Stimulated activated CD4-positive, alpha-beta T cell treated with anti-CD3 and anti-CD28 coated beads, TNF-alpha, amount 100 ng/mL, for 4 hours (primary cell): ENCODE measurements around the gene PWWP2B.
"Not testable (repeated sequence)": the region's sequence is repeated elsewhere in the genome, so short reads cannot be mapped to it uniquely, and the experiment has no call there.

Experiments
- DNase-seq, 3 experiments: peaks; one replicate each; pipeline ENCODE4 v3.0.0-alpha.2; 2020; ENCODE audit warnings: low read depth in 3 of 3

PWWP2B gene

DNA sequence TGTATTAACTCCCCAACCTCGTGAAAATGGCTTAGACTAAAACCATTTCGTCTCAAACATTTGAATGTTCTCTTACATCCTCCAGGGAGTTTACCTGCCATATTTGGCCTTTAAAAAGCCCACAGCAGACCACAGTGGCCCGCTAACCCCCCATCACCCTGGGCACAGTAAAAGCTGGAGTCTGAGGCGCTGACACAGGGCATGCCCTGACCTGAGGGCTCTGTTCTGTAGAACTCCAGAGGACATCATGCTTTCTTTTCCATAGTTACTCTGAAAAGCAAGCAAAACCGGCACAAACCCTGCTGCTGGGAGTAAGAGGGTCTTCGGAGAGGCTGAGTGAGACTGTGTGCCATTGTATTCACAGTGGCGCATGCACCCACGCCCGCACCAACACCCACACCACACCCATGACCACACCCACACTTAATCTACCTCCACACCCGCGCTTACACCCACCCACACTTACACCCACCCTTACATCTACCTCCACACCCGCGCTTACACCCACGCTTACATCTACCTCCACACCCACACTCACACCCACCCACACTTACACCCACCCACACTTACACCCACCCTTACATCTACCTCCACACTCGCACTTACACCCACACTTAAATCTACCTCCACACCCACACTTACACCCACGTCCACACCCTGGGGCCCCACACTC lies 32.9 kb upstream of the PWWP2B start:
- peak in 2 of 3 experiments; percentile 18 to 29 for DNase-seq

DNA sequence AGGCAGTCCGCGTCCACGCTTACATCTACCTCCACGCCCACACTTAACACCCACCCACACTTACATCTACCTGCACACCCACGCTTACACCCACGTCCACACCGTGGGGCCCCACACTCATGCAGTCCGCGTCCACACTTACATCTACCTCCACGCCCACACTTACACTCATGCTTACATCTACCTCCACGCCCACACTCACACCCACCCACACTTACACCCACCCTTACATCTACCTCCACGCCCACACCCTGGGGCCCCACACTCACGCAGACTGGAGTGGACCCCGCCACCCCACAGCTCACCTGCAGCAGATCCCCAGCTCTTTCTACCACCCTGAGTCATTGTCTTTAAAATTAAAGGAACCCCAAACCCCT lies 32.4 kb upstream of the PWWP2B start:
- DNase-seq: peak; percentile 30 to 59 (median 42)

DNA sequence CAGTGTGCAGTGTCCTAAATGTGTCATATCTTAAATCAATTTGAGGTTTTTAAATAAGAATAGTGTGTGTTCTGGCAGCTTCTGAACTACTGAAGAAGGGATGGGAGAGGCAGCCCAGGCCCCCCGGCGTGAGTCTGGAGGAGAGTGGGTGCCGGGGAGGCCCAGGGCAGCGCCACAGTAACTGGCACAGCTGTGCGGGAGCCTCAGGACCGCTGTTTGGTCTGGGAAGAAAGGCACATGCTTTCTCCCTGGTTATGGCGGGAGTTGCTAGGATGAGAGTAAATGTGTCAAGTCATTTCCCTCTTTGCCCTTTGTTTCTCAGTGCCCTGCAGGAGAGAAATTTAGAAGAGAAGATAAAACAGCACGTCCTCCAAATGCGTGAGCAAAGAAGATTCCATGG lies 31.9 kb upstream of the PWWP2B start:
- DNase-seq: no peak

DNA sequence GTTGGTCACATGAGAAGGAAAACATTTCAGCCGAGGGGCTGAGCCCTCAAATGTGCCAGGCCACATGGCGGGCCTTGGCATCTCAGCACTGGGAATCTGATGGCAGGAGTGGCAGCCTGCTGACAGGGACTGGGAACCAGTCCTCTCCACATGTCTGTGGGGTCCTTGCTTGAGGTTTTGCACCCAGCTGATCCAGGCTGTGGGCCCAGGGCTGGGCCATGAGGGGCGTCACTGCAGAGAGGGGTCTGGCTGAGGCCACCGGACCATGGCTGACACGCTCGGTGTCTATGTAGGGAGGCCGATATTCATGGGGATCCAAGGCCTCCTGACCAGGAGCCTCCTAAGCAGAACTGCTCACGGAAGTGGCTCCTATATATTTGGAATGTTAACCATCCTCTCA lies 31.0 kb upstream of the PWWP2B start:
- DNase-seq: no peak

DNA sequence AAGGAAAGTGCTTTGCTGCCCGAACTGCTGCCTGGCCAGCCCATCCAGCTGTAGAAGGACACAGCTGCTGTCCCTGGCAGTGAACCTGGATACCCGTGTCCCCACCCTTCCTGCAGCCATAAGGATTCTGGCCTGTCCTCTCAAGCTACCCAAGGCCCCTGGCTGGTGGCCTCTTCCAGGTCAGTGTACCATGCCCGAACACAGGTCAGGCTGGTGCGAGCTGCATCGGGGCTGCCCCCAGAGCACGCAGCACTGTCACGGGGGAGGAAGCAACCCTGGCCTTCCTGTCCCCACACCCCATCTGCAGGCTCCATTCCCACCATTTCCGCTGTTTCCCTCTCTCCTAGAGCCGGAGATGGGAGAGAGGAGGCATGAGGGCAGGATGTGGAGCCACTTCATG lies 30.5 kb upstream of the PWWP2B start:
- no peak for DNase-seq

DNA sequence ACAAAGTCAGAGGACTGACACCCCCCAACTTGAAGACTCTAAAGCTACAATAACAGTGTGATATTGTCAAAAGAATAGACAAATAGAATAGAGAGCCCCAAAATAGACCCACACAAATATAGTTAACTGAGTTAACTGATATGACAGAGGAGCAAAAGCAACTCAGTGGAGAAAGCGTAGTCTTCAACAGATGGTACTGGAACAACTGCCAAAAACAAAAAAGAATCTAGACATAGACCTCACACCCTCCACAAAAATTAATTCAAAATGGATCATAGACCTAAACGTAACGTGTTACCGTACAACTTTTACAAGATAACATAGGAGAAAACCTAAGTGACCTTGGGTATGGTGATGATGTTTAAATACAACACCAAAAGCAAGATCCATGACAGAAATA lies 28.6 kb upstream of the PWWP2B start:
- no peak for DNase-seq

DNA sequence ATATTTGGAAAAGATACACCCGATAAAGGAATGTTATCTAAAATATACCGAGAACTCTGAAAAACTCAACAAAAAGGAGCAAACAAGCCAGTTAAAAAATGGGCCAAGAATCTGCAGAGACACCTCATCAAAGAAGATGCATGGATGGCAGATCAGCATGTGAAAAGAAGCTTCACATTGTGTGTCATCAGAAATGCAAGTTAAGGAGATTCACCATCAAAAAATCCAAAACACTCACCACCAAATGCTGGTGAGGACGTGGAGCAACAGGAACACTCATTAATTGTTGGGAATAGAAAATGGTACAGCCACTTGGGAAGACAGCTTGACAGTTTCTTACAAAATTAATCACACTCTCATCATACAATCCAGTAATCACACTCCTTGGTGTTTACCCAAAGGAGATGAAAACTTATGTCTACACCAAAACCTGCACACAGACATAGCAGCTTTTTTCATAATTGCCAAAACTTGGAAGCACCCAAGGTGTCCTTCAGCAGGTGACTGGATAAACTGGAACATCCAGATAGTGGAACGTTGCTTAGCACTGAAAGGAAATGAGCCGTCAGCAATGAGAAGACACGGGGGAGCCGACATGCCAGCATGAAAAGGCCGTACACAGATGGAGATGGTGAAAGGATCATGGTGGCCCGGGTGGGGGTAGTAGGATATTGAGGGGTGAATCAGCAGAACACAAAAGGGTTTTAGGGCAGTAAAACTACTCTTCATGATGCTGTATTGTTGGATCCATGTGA lies 27.9 kb upstream of the PWWP2B start:
- DNase-seq: no peak

DNA sequence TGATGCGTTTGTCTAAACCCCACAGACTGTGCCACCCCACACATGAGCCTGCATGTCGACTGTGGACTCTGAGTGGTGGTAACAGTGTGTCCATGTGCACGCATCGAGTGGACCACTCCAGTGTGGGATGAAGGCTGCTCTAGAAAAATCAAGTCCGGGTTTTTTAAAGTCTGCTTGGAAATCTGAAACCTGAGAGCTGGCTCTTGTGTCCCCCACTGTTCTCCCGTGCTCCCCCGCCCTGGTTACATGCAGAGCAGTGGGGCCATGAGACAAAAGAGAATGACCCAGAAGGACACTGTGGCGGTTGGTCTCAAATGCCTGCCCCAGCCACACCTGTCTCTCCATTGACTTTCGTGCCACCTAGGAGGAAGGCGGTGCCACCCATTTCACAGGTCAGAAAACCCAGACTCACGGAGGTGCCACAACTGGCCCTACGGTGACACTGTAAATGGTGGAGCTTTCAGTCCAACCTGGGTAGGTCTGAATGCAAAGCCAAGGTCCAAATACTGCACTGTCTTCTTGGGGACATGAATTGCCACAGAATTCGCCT lies 27.3 kb upstream of the PWWP2B start:
- DNase-seq: no peak

DNA sequence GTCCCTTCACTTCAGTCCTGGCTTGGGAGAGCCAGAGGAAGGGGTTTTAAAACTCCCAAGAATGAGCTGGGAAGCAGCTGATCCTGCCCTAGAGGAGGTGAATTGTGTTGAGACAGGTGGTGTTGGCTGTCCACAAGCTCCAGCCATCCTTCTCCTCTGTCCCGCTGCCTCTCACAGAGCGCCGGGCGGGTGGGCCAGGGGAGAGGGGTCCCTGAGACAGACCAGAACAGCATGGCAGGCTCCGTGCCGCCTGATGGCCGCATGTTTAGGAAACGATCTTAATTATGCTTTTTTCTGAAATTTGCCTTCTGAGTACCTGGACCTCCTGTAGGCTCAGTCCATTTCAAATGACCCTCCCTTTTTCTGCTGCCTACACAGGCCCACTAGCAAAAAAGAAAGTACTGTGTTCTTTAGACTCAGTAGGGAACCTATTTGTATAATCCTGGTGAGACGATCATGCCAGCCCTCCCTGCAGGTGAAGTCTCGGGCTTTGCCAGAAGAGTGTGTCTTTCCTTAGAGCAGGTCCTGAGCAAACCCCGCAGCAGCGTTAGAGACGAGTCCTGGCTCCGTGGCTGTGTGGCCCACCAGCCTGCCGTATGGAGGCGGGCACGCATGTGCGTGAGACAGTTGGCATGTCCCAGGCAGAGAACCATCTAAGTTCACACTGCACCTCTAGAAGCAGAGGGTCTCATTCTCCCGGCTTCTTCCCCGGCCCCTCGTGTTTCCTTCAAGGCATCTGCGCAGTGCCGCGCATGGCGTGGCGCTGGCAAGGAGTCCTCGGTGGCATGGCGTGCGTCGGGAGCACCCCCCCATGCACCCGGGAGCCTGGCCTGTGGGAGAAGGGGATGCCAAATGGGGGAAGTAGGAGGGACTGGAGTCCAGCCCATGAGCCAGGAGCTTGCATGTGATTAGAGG lies 26.3 kb upstream of the PWWP2B start:
- DNase-seq: no peak

DNA sequence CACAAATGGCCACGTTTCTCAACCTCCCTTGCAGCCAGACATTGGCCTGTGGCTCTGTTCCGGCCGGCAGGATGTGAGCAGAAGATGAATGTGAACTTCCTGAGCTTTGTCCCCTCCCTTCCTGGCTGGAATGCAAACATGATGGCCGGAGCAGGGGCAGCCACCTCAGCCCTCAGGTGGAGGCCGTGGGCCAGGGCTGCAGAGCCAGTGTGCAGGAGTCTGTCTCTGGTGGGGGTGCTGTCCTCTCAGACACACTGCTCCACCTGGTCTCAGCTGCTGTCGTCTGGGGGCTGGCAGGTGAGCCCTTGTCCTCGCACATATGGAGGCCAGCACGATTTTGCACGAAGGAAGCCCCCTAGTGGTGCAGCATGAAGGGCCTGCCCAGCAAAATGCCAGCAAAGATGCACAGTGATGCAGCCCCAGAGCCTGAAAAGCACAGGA lies 25.3 kb upstream of the PWWP2B start:
- DNase-seq: no peak

DNA sequence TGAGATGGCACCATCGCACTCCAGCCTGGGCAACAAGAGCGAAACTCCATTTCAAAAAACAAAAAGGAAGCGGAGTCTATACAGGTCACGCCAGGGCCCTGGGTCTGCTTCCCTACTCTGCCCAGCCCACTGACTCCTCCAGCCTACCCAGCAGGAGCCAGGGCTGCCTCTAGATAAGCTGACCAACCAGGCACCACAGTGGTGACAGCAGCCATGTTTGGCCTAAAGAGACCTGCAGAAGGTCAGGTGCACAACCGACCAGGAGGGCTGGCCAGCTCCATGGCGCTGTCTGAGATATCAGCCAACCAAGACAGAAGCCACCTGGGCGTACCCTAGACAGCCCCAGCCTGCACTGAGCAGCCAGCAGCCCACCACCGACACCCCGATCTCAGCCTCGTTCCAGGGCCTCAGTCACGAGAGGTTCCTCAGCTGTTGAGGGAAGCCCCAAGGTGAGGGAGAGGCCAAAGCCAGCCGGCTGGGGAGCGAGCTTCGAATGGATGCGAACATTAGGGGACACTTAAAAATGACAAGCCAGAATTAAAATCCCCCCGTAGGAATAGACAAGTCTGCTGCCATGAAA lies 24.4 kb upstream of the PWWP2B start:
- DNase-seq: no peak

DNA sequence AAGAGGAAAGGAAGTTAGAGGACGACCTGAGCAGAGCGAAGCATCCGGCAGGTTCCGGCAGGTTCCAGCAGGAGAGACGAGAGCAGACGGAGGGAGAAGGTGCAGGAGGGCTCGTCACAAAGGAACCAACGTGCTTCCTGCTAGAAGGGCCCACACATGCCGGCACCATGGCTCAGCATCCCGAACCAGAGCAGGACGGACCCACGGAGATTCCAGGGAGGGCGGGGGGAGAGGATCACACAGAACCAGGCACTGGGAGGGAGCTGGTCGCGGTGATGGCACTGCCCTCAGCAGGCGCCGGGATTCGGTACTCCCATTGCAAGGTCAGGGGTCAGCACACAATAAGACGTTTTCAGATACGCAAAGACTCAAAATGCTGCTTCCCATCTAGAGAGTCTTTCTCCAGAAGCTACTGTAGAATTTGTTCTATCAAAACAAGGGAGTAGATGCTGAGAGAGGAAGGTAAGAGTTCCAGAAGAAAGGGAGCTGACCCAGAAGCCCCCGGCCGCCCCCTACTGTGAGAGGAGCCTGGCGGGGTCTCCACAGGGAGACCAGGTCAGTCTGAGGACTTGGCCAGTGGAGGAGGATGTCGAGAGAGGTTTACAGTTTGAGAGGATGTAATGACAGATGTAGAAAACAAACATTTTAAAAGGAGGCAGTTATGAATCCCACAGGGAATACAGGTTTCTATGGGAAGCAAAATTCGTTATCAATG lies 23.6 kb upstream of the PWWP2B start:
- DNase-seq: no peak

DNA sequence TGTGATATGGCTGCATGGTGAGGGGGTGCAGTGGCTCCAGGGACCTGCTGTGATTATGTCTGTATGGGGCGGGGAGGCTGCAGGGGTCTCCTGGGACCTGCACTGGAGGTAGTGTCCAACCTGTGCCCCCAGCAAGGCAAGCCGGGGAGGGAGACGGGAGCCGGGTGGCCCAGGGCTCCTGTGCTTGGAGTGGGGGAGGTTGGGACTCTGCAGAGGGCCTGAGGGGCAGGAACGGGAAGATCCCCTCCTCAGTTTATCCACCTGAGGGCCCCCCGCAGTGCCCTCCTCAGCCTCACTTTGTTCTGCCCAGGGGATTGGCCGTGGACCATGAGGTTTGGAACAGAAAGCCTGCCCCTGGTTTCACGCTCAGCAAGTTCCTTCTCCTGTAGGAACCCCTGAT lies 22.8 kb upstream of the PWWP2B start:
- no peak for DNase-seq

DNA sequence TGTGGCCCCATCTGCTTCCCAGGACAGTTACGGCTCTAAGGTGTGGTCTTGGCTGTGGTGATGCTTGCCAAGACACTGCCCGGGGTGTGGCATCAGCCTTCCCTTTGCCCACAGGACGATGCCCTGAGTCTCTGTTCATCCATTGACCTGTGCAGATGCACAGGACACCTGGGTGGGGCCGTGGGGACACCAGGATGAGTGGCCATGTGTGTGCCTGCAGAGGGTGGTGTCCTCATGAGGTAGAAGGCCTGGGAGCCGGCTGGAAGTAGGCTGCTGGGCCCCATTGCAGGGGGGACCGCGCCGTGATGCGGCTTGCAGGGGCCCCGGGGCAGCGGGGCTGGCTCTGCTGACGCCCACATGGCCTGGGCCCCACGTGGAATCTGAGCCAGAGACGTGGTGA lies 22.4 kb upstream of the PWWP2B start:
- DNase-seq: no peak

DNA sequence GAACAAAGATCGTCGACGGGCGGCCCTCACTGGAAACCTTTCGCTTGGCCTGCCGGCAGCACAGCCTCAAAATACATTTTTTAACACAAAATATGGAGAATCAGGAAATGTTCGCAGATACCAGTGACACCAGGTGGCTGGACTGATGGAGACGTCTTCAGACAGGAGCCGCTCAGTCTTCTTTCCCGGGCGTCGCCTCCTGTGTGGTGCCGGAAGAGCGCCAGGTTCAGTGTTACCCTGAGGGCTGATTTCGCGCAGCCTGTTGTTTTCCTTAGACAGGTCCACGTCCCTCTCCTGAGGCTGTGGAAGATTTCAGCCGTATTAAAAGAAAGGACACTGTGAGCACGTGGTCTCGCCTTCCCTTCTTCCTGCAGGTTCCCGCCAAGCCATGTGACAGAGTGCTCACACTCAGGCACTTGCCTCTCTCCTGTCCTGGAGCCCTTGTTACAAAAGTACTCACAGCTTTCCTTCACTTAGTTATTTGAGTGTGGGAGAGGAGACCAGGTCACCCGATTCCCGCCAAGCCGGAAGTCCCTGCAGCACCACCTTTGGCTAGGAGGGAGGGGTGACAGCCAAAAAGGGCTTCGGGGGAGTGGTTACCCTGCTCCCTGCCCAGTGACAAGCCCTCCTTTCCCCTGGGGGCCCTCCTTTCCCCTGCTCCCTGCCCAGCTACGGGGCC lies 21.7 kb upstream of the PWWP2B start:
- no peak for DNase-seq

DNA sequence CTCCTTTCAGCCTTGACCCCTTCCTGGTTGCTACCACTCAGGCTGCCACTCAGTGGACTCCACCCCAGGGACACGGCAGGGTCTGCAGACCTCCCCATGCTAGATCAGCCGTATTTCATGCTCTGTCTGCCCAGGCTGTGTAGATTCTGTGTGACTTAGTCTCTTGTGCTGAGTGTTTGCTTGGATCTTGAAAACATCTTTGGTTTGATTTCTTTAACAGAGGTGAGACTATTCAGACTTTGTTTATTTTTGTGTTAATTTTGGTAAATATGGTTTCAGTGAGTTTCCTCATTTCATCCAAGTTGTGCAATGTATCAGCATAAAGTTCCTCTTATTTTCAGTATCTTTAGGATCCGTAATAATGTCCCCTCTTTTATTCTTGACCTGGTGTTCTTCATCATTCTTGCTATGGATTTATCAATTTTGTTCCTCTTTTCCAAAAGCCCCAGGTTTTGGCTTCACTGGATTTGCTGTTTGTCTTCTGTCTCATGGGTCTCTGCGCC lies 21.2 kb upstream of the PWWP2B start:
- DNase-seq: no peak

DNA sequence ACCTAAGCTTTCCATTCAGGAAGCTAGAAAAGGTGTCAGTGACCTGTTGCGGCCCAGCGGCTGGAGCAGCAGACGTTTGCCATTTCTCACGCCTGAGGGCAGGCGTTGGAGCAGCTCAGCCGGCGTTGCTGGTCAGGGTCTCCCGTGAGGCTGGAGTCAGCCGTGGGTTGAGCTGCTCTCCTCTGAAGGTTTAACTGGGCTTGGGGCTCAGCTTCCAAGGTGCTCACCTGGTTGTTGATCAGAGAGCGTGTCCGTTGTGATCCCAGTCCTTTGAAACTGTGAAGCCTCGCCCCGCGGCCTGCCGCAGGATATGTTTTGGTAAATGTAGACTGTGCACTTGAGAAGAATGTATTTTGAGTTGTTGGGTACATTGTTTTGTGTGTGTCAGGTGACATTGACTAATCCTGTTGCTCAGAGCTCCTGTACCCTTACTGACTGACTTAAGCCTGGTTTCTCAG lies 20.6 kb upstream of the PWWP2B start:
- DNase-seq: no peak

DNA sequence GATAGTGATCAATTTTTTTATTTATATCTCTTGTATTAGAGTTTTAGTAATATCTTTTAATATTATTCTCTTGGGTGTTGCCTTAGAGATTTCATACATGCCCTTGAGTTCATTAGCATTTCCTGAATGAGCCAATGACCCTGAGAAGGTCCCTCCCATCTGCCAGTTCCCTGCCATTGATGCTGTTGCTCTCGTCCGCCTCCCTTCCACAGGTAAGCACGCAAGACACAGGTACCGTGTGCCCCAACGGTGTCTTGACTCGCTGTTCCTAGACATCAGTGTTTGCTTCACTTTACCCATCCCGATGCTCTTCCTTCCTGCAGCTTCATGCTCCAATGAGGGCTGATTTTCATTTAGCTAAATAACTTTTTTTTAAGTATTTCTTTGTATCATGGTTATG lies 19.7 kb upstream of the PWWP2B start:
- no peak for DNase-seq

DNA sequence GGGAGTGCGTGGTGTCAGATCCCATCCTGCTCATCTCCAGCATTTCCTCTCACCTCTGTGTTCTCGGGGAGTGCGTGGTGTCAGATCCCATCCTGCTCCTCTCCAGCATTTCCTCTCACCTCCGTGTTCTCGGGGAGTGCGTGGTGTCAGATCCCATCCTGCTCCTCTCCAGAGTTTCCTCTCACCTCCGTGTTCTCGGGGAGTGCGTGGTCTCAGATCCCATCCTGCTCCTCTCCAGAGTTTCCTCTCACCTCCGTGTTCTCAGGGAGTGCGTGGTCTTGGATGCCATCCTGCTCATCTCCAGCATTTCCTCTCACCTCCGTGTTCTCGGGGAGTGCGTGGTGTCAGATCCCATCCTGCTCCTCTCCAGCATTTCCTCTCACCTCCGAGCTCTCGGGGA lies 18.0 kb upstream of the PWWP2B start:
- not testable (repeated sequence) for DNase-seq

DNA sequence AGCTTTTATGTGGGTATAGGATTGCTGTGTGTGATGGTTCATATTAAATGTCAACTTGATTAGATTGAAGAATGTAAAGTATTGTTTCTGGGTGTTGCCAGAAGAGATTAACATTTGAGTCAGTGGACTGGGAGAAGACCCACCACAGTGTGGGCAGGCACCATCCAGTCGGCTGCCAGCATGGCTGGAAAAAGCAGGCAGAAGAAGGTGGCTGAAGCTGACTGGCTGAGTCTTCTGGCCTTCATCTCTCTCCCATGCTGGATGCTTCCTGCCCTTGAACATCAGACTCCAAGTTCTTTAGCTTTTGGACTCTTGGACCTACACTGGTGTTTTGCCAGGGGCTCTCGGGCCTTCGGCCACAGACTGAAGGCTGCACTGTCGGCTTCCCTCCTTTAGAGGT lies 16.0 kb upstream of the PWWP2B start:
- DNase-seq: not testable (repeated sequence)
